ENCODE measurements around the gene GCK. TPM values are rescaled to one million over a fixed set of nuclear protein-coding genes. Genes with fewer than 3 reads are reported as not detected.

GCK gene
- total RNA-seq, 1 experiment from 2014 or later = not detected

GRCh38 chr7:44224080-44224973, 35.1 kb upstream of the GCK start:
- H3K27ac Mint-ChIP-seq (ENCODE audit: low read depth, unreplicated experiment) = no peak overlapping the region
- peak; percentile 88 for DNase-seq (ENCODE audit: unreplicated experiment)
- H3K4me1 Mint-ChIP-seq (ENCODE audit: insufficient read depth, unreplicated experiment) = peaks cover 26% of the 10 kb centered on the region
- no TSS peak for BruUV-seq (replicated peaks)
- peak overlapping the region; percentile 26 for H3K4me3 Mint-ChIP-seq (ENCODE audit: unreplicated experiment)
- H3K27me3 Mint-ChIP-seq (ENCODE audit: insufficient read depth, unreplicated experiment) = no peaks in the 10 kb centered on the region
- TF ChIP-seq CTCF (IDR thresholded peaks at IDR 0.05; ENCODE audit: unreplicated experiment) = no peak
- H3K36me3 Mint-ChIP-seq (ENCODE audit: insufficient read depth, unreplicated experiment) = peaks cover 4% of the 10 kb centered on the region
- CTCF ChIA-PET = interaction anchor here (0.6 to 1.3 kb wide), 7 partner anchors 10 to 911 kb away, joined by 3 to 7 read pairs (median 3); partner anchors contain the start of gene NUDCD3
- intact Hi-C loops (cut with micrococcal nuclease) = no loop called here
- POLR2A ChIA-PET = interaction anchor here (0.9 to 1.5 kb wide), 2 partner anchors 10 to 341 kb away, joined by 3 to 5 read pairs; no protein-coding TSS in a partner anchor
- H3K9me3 Mint-ChIP-seq (ENCODE audit: unreplicated experiment) = no peaks in the 10 kb centered on the region

GRCh38 chr7:44223362-44224079, 34.3 kb upstream of the GCK start:
- CTCF ChIA-PET = interaction anchor here (0.6 to 1.3 kb wide), 5 partner anchors 9 to 912 kb away, joined by 3 to 7 read pairs (median 5); no protein-coding TSS in a partner anchor
- Mint-ChIP-seq H3K4me1 (ENCODE audit: insufficient read depth, unreplicated experiment) (peaks cover 26% of the 10 kb centered on the region), H3K27ac (ENCODE audit: low read depth, unreplicated experiment) (no peak overlapping the region), H3K27me3 (ENCODE audit: insufficient read depth, unreplicated experiment) (no peaks in the 10 kb centered on the region), H3K9me3 (ENCODE audit: unreplicated experiment) (no peaks in the 10 kb centered on the region), H3K4me3 (ENCODE audit: unreplicated experiment) (no peak overlapping the region), H3K36me3 (ENCODE audit: insufficient read depth, unreplicated experiment) (peaks cover 4% of the 10 kb centered on the region)
- no peak for TF ChIP-seq CTCF (IDR thresholded peaks at IDR 0.05; ENCODE audit: unreplicated experiment)
- intact Hi-C loops (cut with micrococcal nuclease) = no loop called here
- DNase-seq (ENCODE audit: unreplicated experiment) = no peak
- POLR2A ChIA-PET = interaction anchor here (1.5 kb wide), 1 partner anchor 342 kb away, joined by 5 read pairs; no protein-coding TSS in a partner anchor
- BruUV-seq (replicated peaks) = no TSS peak

GRCh38 chr7:44222776-44223261, 33.6 kb upstream of the GCK start:
- H3K9me3 Mint-ChIP-seq (ENCODE audit: unreplicated experiment) = no peaks in the 10 kb centered on the region
- peaks cover 4% of the 10 kb centered on the region for H3K36me3 Mint-ChIP-seq (ENCODE audit: insufficient read depth, unreplicated experiment)
- intact Hi-C loops (cut with micrococcal nuclease) = no loop called here
- BruUV-seq (replicated peaks) = no TSS peak
- CTCF ChIA-PET = interaction anchor here (0.6 to 1.3 kb wide), 2 partner anchors 8 to 913 kb away, joined by 3 to 5 read pairs; no protein-coding TSS in a partner anchor
- peaks cover 26% of the 10 kb centered on the region for H3K4me1 Mint-ChIP-seq (ENCODE audit: insufficient read depth, unreplicated experiment)
- no peak overlapping the region for H3K4me3 Mint-ChIP-seq (ENCODE audit: unreplicated experiment)
- TF ChIP-seq CTCF (IDR thresholded peaks at IDR 0.05; ENCODE audit: unreplicated experiment) = no peak
- POLR2A ChIA-PET = interaction anchor here (0.6 kb wide), 1 partner anchor 164 kb away, joined by 3 read pairs; no protein-coding TSS in a partner anchor
- no peak for DNase-seq (ENCODE audit: unreplicated experiment)
- H3K27me3 Mint-ChIP-seq (ENCODE audit: insufficient read depth, unreplicated experiment) = no peaks in the 10 kb centered on the region
- H3K27ac Mint-ChIP-seq (ENCODE audit: low read depth, unreplicated experiment) = no peak overlapping the region

GRCh38 chr7:44222074-44222473, 32.8 kb upstream of the GCK start:
- POLR2A ChIA-PET = interaction anchor here (0.6 kb wide), 1 partner anchor 768 kb away, joined by 3 read pairs; no protein-coding TSS in a partner anchor
- Mint-ChIP-seq H3K4me3 (ENCODE audit: unreplicated experiment) (no peak overlapping the region), H3K27ac (ENCODE audit: low read depth, unreplicated experiment) (no peak overlapping the region), H3K27me3 (ENCODE audit: insufficient read depth, unreplicated experiment) (no peaks in the 10 kb centered on the region), H3K36me3 (ENCODE audit: insufficient read depth, unreplicated experiment) (peaks cover 4% of the 10 kb centered on the region), H3K9me3 (ENCODE audit: unreplicated experiment) (no peaks in the 10 kb centered on the region), H3K4me1 (ENCODE audit: insufficient read depth, unreplicated experiment) (peaks cover 26% of the 10 kb centered on the region)
- BruUV-seq (replicated peaks) = no TSS peak
- intact Hi-C loops (cut with micrococcal nuclease) = no loop called here
- TF ChIP-seq CTCF (IDR thresholded peaks at IDR 0.05; ENCODE audit: unreplicated experiment) = no peak
- CTCF ChIA-PET = no interaction called here
- no peak for DNase-seq (ENCODE audit: unreplicated experiment)
